HG02885 (cell line): ENCODE results near the gene PRDM9.
"Not testable (repeated sequence)": the region's sequence is repeated elsewhere in the genome, so short reads cannot be mapped to it uniquely, and the experiment has no call there.

ENCODE experiments used
- ATAC-seq: cut with Tn5 transposase; IDR thresholded peaks from one replicate; pipeline ENCODE4 v1.9.1; 2021; ENCODE audit warnings: mild to moderate bottlenecking; ENCODE audit not compliant: unreplicated experiment, poor library complexity

Gene PRDM9

GRCh38 chr5:23507278-23507685 is at the start of gene PRDM9:
Gene PRDM9 (plus strand): TSS chr5:23507609. CDS start chr5:23509034, 1,425 bp downstream.
- ATAC-seq: no peak

GRCh38 chr5:23457780-23458179 is 49.6 kb upstream of the PRDM9 start:
- ATAC-seq: no peak

- no peak for ATAC-seq
Measured at GRCh38 chr5:23459214-23459613, 48.2 kb upstream of the PRDM9 start.

GRCh38 chr5:23461576-23461975 is 45.8 kb upstream of the PRDM9 start:
- ATAC-seq: no peak

DNA sequence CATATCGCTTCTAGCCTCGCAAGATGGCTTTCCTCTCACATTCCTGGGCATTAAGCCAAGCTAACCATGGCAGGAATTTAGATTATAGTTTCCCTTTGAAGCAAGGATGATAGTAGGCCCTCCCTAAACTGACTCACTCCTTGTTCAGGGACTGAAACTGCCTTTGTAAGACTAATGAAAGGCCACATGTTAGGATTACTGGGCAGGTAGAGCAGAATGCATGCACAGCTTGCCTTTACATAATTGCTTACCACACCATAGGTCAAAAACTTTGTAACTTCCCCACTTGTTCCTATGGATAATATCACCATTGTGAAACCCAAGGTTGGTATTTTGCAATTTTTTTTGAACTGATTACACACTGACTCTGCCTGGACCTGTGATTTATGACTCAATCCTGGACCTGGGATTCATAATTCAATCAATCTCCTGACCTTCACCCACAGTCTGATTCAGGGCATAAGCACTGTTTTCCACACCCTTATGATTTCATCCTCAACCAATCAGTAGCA is 41.0 kb upstream of the PRDM9 start:
- ATAC-seq: no peak

DNA sequence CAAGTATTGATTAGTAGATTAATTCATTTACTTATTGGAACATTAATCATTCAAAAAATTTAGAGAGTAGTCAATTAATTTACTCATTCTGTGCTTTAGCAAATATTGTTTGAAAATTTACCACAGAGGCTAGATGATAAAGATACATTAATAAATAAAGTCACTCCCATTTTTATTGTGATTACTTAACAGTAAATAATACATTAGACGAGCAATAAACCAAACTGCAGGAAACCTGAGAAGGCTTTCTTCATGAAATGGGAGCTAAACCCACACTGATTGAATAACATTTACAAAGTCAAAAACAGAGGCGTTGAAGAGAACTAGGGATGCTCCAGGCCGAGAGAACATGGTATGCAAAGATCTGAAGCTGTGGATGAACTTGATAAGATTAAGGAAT is 38.8 kb upstream of the PRDM9 start:
- ATAC-seq: no peak

DNA sequence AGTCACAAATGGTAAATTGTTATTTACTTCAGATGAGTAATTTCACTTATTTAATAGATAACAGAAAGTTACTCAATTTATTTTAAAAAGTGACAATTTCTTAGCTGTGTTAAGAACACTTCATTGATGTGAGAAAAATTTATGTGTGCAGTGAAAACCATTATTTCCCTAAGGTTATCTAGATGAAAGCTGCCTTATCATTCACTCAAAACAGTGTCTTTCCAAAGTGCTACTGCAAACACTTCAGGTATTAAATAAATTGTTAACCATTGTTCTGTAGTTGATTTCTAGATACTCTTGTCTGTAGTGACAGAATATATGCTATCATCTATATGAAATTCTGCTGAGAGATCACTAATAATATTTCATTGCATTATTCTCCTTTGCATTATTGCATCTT is 33.5 kb upstream of the PRDM9 start:
- ATAC-seq: no peak

GRCh38 chr5:23474315-23474714 is 33.1 kb upstream of the PRDM9 start:
- no peak for ATAC-seq

- ATAC-seq: no peak
Measured at GRCh38 chr5:23476580-23476979, 30.8 kb upstream of the PRDM9 start.

DNA sequence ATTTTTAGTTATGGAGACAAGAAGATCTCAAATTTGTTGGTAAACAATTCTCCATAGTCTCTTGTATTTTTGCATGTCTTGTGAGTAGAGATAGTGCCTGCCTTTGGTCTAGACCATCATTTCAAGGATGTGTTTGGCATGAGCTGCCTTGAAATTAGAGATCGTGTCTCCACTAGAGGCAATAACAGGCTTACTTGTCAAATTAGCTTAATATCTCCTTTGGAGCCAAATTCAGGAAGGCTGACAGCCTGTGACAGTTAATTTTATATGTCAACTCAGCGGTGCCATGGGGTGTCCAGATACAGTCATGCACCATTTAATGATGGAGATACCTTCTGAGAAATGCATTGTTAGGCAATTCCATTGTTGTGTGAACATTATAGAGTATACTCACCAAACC is 24.8 kb upstream of the PRDM9 start:
- ATAC-seq: no peak

- no peak for ATAC-seq
Measured at GRCh38 chr5:23483090-23483489, 24.3 kb upstream of the PRDM9 start.

DNA sequence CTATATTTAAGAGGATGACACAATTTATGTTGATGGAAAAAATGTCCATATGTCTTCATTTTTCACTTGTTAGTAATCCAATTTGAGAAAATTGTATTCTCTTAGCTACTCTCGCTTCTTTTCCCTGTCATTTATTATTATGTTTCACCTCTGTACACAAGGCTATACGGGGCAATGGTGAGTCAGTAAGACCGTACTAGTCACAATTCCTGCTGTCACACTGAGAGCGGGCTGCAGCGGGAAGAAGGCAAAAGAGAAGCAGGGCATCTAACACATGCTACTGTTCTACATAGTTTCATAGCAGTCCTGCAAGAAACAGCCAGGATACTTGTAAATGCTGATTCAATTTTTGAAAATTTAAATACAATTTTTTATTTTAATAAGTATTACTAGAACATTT is 23.3 kb upstream of the PRDM9 start:
- ATAC-seq: no peak

DNA sequence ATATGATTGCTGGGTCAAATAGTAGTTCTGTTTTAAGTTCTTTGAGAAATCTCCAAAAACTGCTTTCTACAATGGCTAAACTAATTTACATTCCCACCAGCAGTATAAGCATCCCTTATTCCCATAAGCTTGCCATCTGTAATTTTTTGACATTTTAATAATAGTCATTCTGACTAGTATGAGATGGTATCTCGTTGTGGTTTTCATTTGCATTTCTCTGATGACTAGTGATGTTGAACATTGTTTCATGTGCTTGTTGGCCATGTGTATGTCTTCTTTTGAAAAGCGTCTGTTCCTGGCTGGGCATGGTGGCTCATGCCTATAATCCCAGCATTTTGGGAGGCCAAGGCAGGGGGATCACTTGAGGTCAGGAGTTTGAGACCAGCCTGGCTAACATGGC is 21.2 kb upstream of the PRDM9 start:
- ATAC-seq: not testable (repeated sequence)

DNA sequence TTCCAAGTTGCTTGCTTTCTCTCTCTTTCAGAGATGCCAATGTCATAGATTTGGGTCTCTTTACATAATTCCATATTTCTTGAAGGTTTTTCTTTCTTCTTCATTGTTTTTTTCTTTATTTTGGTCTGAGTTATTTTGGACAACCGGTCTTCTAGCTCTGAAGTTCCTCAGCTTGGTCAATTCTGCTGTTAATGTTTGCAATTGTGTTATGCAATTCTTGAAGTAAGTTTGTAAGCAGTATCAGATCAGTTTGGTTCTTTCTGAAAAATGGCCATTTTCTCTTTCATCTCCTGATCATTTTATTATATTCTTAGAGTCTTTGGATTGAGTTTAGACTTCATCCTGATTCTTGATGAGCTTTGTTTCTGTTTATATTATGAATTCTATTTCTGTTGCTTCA is 16.4 kb upstream of the PRDM9 start:
- ATAC-seq: no peak

- ATAC-seq: no peak
Measured at GRCh38 chr5:23494558-23494957, 12.9 kb upstream of the PRDM9 start.

- ATAC-seq: no peak
Measured at GRCh38 chr5:23496576-23496975, 10.8 kb upstream of the PRDM9 start.

- ATAC-seq: no peak
Measured at GRCh38 chr5:23506329-23507236, 826 bp upstream of the PRDM9 start.

- not testable (repeated sequence) for ATAC-seq
Measured at GRCh38 chr5:23510434-23510833, 3.0 kb downstream of the PRDM9 start.

DNA sequence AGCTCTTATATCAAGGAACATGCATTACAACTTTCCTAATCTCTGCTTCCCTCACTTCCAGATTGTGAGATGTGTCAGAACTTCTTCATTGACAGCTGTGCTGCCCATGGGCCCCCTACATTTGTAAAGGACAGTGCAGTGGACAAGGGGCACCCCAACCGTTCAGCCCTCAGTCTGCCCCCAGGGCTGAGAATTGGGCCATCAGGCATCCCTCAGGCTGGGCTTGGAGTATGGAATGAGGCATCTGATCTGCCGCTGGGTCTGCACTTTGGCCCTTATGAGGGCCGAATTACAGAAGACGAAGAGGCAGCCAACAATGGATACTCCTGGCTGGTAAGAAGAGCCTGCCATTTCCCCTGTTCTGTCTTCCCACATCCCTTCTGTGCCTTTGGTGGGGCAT is 15.1 kb downstream of the PRDM9 start:
- no peak for ATAC-seq

- no peak for ATAC-seq
Measured at GRCh38 chr5:23523031-23523430, 15.6 kb downstream of the PRDM9 start.

- no peak for ATAC-seq
Measured at GRCh38 chr5:23523998-23524397, 16.6 kb downstream of the PRDM9 start.

- no peak for ATAC-seq
Measured at GRCh38 chr5:23525751-23526150, 18.3 kb downstream of the PRDM9 start.
